GM21717 (cell line): Measurements from ENCODE around the gene PLCB2.

Experiments used
- ATAC-seq: cut with Tn5 transposase; IDR thresholded peaks from one replicate; pipeline ENCODE4 v1.9.1; 2021; ENCODE audit warnings: mild to moderate bottlenecking, moderate library complexity; ENCODE audit not compliant: unreplicated experiment

The PLCB2 gene

DNA sequence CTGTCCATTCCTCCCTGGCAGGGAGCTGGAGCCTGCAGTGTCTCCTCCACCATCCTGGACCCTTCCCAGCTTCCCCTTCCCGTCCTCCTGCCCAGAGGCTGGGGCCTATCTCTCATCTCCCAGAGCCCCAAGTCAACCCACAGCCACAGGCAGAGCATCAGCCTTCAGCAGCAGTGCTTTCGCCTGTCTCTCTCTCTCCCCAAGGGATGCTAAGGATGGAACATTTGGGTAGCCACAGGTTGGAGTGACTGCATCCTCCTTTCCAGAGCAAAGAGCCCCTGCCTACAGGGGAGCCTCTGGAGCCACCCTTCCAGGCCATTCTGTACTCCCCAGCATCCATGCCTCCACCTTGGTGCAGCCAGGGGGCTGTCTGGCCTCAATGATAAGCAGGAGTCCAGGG, 4.2 kb downstream of the PLCB2 start:
- no peak for ATAC-seq

DNA sequence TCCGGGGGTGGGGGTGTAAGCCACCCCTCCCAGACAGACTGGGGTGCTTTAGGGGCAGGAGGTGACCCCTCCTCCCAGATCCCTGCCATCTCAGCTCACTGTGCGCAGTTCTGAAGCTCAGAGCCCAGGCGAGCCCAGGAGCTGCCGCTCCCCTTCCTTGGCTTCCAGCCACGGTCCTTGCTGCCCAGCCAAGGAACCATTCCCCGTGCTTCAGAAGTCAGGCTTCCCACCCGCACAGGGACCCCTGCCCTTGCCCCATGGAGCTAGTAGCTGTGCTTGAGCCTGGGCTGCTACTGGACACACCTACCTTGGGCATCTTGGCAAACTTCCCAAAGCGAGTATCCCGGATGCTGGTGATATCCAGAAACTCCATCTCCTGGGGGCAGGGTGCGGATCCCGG, 4.8 kb downstream of the PLCB2 start:
- no peak for ATAC-seq

DNA sequence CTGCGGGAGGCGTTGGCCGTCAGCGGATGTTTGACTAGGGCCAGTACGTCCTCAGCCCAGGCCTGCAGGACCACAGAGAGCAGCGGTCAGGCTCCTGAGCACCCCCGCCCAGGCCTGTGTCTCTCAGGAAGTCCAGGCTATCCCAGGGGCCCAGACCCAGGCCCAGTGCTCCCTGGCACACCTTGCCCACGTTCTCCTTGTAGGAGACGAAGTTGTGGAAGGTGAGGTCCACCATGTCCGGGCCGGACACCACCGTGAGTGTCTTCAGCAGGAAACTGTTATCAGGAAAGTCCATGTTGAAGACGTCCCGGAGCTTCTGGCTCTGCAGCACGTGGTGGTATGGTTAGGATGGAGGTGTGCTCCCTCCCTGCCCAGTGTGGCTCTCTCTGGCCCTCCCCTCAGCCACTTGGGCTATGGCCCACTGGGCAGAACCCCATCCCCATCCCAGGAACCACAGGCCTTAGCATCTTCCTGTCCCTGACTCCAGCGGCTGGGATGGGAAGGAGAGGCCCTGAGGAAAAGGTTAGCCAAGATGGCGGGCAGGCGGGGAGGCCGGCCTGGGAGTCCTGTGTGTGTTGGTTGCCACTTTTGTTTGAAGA, 5.3 kb downstream of the PLCB2 start:
- ATAC-seq = no peak

DNA sequence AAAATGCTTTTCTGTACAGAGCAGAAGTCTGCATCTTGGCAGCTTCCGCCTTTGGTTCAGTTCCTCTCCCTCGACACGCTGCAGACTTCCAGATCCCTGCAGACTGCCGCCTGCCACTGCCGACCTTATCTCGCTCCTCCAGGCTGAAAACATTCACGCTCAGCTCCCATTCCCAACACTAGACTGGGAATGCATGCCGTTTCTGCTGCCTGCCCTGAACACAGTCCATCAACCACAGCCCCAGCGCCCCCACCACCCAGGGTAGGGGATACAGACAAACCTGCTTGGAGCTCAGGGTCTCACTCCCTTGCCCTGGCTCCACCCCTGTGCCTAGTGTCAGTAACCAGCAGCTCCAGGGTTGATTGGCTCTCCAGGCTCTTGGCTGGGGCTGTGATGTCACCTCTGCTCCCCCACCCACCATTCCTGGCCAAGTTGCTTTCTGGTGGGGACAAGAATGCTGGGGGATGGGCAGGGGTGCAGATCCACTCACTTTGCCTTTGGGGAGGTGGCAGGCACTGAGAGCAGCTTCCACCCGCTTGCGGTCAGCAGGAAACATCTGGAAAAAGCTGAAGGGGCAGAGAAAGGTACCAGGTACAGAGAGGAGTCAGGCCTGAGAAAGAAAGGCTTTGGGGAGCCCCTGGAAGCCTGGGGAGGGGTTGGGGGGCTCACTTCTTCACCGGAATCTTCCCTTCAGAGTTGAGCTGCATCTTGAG, 6.1 kb downstream of the PLCB2 start:
- ATAC-seq = no peak

DNA sequence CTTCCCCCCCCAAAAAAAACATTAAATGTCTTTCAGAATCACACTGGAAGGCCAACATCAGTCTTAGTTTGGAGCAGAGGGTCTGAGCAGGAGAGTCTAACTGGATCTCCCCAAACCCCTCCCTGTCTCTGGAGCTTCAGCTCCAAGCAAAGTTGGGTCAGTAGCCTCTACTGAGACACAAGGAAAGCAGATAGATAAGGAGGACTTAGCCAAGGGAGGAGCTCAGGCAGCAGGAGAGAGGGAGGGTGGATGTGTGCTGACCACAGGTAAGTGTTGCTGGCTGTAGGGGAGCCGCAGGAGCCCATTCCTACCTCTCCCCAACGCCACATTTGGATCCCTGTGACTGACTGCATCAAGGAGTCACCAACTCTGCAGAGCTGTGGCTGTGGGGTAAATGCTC, 7.0 kb downstream of the PLCB2 start:
- ATAC-seq = no peak

- no peak for ATAC-seq
Observed at GRCh38 chr15:40300367-40300766, 7.4 kb downstream of the PLCB2 start.

DNA sequence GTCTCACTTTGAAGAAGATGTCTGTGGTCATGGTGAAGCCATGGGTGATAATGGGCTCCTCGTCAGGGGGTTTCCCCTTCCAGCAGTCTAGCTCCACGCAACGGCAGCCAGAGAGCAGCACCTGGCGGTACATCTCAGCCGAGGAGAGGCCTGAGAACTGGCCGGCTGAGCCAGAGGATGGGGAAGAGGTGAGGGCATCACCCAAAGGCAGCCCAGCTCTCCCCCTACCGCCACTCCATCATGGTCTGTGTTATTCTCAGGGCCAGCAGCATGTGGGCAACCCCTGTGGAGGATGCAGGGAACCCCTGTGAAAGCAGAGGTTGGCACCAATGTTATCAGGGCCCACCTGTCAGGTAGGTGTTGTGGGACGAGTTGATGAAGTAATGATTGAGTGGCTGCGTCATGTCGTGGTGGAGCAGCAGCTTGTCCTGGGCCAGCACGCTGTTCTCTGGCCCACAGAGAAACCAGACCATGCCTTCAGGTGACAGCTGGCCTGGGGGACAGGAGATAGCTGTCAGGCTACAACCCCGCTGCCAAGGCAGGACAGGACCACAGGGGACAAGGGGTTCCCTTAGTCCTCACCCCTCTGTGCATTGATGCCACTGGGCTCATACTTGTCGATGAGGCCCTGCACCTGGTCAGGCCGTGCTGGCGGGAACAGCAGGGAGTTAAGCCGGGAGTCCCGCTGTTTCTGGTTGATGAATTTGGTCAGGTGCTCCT, 9.4 kb downstream of the PLCB2 start:
- ATAC-seq = no peak

DNA sequence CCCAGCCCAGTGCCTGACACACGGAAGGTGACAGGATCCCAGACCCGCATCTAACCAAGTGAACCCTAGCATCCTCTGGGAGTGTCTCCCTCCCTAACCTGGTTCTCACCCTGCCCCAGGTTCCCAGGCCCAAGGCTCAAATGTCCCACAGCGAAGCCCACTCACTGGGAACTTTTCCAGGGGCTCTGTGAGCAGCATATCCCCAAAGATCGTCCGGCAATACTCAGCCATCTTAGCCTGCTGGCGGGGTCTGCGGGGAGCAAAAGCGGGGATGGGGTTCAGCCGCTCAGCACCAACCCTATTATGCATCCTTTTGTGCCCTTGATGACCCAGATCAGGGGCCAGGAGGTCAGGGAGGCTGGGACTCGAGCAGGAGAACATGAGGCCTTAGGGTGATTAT, 10.4 kb downstream of the PLCB2 start:
- no peak for ATAC-seq

DNA sequence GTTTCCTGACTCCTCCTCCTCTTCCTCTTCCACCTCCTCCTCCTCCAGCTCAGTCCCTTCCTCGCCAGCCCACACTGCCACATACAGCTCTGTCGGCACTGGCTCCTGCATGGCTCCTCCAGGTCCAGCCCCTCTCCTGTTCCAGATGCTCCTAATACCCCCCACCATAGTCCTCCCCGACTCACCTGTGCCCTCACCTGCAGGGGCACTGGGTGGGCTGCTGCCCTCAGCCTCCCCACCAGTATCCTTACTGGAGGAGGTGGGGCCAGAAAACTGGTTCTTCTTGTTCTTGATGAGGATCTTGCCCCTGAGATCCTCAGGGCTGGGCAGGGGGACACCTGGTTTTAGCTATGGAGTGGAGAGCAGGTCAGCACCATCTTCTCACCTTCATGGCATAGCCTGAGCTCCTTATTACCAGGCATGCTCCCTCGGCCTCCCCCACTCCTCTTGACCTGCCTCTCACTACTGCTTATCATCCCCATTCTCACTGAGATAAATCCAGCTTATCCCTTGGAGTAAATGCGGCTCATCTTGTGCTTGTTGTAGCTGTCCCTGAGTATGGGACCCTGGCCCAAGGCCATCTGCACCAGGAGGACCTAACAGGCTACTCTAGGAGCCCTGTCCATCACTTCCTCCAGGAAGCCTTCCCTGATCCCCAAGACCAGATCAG, 11.0 kb downstream of the PLCB2 start:
- no peak for ATAC-seq

DNA sequence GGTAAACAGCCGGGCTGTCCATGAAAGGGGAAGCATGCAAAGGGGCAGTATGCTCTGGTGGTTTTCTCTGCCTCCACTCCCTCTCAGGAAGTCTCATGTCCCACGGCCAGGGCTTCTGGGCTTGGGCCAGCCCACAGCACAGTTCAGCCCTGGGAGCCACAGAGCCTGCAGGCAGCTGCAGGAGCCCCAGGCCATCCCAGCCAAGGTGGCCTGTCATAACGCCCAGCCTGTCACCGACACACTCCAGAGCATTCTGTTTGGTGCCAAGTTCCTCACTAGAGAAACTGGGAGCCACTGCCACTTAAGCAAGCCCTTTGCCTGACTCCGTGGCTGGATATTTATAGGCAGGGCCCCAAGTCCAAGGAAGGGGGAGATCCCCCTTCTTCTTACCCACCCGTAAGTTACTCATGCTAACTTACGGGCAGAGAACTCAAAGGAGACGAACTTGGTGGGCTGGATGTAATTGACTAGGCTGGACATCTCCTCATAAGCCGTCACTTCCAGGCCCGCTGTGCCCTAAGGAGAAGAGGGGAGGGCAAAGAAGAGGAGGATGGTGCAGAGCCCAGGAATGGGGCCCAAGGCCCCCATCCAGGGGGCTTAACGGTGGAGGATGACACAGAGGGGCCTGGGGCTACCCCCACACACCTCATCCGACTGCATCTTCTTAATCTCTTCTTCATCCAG, 11.7 kb downstream of the PLCB2 start:
- ATAC-seq = no peak

DNA sequence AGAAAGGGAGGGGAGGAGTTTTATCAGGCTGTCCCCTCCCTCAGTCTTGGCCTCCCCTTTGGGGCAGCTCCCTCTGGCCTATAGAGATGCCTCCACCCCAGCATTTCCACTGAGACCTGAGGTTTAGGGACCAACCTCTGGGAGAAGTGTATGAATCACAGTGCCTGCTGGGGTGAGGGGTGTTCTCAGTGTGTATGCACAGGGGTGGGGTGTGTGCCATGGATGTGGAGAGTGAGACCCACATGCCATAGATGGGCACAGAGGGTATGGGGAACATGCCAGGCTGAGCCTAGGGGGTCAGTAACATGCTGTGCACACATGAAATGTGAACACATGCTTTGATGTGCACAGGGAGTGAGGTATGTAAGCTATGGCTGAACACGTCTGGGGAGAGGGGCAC, 12.4 kb downstream of the PLCB2 start:
- no peak for ATAC-seq

GRCh38 chr15:40293905-40294895, 13.5 kb downstream of the PLCB2 start:
- no peak for ATAC-seq

GRCh38 chr15:40293006-40293405, 14.7 kb downstream of the PLCB2 start:
- no peak for ATAC-seq

- ATAC-seq = no peak
Observed at GRCh38 chr15:40292246-40292645, 15.5 kb downstream of the PLCB2 start.

DNA sequence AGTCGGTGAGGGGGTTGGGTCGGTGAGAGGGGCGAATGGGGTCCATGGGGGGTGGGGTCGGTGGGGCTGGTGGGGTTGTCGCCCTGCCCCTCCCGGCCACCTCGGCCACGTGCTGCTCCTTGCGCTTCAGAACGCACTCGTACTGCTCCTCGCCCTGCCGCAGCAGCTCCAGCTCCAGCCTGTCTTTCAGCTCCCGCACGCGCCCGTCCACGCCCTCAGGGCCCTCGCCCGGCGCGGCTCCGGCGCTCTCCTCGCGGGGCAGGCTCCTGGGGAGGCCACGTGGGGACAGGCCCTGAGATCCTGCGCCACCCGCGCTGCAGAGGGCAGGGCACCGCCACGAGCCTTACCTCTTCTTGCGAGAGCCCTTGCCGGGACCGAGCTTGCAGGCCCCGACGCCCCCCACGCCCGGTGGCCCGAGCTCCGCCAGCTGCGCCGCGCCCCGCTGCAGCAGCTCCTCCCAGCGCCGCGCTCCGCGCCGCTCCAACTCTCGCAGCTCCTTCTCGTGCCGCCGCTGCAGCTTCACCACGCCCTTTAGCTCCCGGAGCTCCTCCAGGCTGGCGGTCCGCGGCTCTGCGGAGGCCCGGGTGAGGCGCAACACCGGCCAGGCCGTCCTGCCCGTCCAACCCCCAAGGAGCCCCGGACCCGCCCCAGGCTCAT, 16.7 kb downstream of the PLCB2 start:
- ATAC-seq = no peak

GRCh38 chr15:40290545-40290917, 17.2 kb downstream of the PLCB2 start:
- no peak for ATAC-seq

- no peak for ATAC-seq
Observed at GRCh38 chr15:40289140-40289775, 18.5 kb downstream of the PLCB2 start.

GRCh38 chr15:40287968-40288367, 19.8 kb downstream of the PLCB2 start:
- ATAC-seq = no peak

DNA sequence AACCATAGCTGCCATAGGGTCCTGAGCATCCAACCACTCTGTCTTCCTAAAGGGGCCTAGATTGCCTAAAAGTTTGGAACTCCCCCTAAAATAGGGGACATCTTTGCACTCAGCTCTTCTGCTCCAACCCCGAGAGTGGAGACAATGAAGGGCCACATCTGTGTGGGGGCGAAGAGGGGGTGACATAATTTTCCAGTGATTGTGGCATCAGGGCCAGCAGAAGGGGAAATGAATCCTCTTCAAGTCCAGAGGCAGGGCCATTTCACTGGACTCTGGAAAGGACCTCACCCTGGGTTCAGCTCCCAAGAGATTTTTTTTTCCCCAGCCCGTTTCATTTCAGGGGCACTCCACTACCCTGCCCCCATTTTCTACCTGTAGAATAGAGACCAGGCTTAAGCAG, 20.2 kb downstream of the PLCB2 start:
- ATAC-seq = no peak
